GM18508 (cell line): ENCODE measurements around the gene F2R.
"Not testable (repeated sequence)": the region's sequence is repeated elsewhere in the genome, so short reads cannot be mapped to it uniquely, and the experiment has no call there.

ENCODE experiments used
- ATAC-seq: cut with Tn5 transposase; IDR thresholded peaks from one replicate; pipeline ENCODE4 v1.9.1; 2021; ENCODE audit warnings: moderate number of reproducible peaks; ENCODE audit not compliant: insufficient read depth, unreplicated experiment

F2R gene

GRCh38 chr5:76717222-76718083 is 1.5 kb downstream of the F2R start:
- no peak for ATAC-seq

- no peak for ATAC-seq
These were observed 2.5 kb downstream of the F2R start for GRCh38 chr5:76718381-76718832.

GRCh38 chr5:76718880-76719279 is 3.0 kb downstream of the F2R start:
- ATAC-seq, result no peak

DNA sequence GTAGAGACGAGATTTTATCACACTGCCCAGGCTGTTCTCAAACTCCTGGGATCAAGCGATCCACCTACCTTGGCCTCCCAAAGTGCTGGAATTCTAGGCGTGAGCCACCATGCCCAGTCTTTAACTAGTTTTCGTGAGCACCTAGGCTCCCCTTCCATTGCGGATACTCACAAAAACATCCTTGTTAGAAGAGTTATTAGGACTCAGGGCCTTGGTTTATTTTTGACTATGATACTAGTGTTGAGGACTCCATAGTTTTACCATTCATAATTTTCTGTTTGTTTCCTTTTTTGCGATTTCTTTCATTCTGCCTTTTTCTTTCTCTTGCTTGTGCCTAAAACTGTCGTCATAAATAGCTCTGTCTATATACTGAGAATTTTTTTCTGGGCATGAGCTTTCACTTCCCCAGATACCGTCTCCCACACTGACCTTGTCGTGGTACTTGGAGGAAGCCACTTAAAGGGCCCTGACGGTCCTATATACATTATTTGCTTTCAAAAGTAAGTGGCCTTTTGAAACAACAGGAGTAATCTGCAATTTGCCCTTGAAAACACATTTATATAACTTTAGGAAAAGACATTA is 5.2 kb downstream of the F2R start:
- ATAC-seq, result peak; percentile 67

DNA sequence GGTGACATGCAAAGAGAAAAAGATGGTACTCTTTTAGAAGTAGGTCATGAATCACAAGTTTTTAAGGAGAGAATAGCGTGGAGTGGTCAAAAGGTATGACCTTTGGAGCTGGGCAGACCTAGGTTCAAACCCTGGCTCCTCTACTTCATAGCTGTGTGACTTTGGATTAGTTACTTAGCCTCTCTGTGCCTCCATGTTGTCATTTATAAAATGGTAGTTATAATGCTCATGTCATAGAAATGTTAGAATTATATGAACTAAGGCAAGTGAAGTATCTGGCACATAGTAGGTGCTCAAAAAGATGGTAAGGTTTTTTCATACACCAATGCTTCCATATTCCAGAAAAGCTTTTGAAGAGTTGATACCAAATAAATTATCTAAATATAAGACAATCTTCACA is 7.3 kb downstream of the F2R start:
- ATAC-seq, result no peak

GRCh38 chr5:76723906-76724305 is 8.0 kb downstream of the F2R start:
- ATAC-seq, result no peak

DNA sequence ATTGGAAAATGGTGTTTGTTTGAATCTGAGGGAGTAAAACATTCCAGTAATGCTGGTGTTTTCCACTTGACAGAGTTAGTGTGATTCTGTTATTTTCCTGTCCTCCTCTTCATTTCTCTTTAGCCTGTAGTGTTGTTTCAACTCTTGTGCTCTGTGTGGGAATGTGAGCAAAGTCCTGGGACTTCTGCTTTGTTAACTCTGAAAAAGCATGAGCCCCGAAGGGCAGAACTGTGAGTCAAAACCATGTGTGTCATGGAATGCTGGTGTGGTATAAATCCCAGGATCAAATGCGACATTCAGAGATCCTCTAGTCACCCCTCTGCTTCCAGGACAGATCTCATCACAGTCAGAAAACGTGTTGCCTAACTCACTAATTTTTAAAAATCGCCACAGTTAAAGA is 8.9 kb downstream of the F2R start:
- no peak for ATAC-seq

DNA sequence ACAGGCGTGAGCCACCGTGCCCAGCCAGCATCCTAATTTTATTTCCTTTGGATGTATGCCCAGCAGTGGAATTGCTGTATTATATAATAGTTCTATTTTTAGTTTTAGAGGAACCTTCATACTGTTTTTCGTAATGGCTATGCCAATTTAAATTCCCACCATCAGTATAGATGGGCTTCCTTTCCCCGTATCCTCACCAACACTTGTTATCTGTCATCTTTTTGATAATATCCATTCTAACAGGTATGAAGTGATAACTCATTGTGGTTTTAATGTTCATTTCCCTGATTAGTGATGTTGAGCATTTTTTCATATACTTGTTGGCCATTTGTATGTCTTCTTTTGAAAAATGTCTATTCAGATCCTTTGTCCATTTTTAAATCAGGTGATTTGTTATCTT is 13.0 kb downstream of the F2R start:
- ATAC-seq, result no peak

DNA sequence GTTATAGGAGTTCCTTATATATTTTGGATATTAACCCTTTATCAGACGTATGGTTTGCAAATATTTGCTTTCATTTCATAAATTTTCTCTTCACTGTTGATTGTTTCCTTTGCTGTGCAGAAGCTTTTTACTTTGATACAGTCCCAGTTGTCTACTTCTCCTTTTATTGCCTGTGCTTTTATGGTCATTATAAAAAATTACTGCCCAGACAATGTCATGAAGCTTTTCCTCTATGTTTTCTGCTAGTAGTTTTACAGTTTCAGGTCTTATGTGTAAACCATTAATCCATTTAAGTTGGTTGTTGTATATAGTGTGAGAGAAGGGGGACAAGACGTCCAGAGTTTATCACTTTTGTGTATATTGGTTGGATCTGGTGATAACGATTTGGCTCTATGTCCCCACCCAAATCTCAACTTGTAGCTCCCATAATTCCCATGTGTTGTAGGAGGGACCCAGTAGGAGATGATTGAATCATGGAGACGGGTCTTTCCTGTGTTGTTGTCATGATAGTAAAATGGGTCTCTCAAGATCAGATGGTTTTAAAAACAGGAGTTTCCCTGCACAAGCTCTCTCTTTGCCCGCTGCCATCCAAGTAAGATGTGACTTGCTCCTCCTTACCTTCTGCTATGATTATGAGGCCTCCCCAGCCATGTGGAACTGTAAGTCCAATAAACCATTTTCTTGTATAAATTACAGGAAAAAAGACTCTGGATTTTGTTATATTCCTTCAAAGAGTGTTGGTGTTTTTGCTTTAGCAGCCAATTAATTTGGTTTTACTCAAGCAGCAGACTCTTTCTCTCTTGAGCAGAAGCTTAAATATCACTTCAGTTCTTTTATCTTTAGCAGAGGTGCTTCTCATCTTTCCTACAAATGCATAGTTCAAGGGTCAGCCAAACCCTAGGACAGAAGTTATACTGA is 13.7 kb downstream of the F2R start:
- ATAC-seq, result no peak

DNA sequence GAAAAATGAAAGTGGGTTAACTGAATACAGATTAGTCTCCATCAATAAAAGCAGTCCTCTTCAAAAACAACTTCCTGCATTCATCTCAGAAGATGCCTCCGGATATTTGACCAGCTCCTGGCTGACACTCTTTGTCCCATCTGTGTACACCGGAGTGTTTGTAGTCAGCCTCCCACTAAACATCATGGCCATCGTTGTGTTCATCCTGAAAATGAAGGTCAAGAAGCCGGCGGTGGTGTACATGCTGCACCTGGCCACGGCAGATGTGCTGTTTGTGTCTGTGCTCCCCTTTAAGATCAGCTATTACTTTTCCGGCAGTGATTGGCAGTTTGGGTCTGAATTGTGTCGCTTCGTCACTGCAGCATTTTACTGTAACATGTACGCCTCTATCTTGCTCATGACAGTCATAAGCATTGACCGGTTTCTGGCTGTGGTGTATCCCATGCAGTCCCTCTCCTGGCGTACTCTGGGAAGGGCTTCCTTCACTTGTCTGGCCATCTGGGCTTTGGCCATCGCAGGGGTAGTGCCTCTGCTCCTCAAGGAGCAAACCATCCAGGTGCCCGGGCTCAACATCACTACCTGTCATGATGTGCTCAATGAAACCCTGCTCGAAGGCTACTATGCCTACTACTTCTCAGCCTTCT is 16.6 kb downstream of the F2R start:
- ATAC-seq, result no peak

DNA sequence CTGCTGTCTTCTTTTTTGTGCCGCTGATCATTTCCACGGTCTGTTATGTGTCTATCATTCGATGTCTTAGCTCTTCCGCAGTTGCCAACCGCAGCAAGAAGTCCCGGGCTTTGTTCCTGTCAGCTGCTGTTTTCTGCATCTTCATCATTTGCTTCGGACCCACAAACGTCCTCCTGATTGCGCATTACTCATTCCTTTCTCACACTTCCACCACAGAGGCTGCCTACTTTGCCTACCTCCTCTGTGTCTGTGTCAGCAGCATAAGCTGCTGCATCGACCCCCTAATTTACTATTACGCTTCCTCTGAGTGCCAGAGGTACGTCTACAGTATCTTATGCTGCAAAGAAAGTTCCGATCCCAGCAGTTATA is 17.1 kb downstream of the F2R start:
- no peak for ATAC-seq

- no peak for ATAC-seq
These were observed 20.0 kb downstream of the F2R start for GRCh38 chr5:76735762-76736545.

- no peak for ATAC-seq
These were observed 21.0 kb downstream of the F2R start for GRCh38 chr5:76736679-76737556.

- ATAC-seq, result no peak
These were observed 21.9 kb downstream of the F2R start for GRCh38 chr5:76737846-76738245.

DNA sequence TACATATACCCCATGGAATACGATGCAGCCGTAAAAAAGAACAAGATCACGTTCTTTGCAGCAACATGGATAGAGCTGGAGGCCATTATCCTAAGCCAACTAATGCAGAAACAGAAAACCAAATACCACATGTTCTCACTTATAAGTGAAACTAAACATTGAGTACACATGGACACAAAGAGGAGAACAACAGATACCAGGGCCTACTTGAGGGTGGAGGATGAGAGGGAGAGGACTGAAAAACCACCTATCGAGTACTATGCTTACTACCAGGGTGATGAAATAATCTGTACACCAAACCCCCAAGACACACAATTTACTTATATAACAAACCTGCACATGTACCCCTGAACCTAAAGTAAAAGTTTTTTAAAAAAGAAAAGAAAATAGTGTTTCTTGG is 25.6 kb downstream of the F2R start:
- ATAC-seq, result not testable (repeated sequence)

DNA sequence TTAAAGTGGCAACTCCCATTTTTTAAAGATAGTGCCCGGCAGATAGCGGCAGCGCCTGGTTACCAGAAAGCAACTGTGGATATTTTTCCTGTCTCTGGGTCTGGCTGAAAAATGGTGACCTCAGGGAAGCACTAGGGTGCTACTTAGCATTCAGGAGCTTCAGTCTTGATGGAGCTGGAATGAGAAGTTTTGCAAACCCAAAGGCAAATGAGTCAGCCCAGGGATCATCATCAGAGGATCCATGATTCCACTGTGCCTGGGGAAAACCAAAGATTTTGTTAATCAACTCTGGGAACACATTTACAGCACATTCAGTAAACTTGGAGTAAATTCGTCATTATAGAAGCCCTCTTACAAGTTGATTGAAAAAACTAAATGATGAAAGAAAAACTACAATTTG is 26.7 kb downstream of the F2R start:
- ATAC-seq, result no peak

GRCh38 chr5:76744632-76745031 is 28.7 kb downstream of the F2R start:
- no peak for ATAC-seq

DNA sequence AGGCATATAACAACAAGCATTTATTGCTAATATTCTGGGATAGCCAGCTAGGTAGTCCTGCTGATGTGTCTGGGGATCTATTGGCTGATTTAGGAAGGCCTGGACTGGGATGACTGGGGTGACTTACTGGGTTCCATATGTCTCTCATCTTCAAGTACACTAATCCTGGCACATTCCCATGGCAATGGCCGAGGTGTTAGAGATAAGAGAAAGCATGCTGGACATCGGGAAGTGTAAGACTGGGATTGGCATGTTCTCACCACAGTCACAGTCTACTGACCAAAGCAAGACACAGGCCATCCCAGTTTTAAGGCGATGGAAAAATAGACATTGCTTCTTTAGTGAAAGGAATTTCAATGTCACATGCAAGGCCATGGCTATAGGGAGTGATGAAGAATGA is 29.7 kb downstream of the F2R start:
- ATAC-seq, result no peak

GRCh38 chr5:76746677-76747076 is 30.8 kb downstream of the F2R start:
- ATAC-seq, result no peak
